GM21381 (cell line): Measurements from ENCODE around the gene NXPH4.
A peak's percentile ranks its signal among the peaks of the same experiment; 100 is the strongest.

Experiments used
- ATAC-seq: cut with Tn5 transposase; IDR thresholded peaks from one replicate; pipeline ENCODE4 v1.9.1; 2021; ENCODE audit warnings: mild to moderate bottlenecking, moderate library complexity; ENCODE audit not compliant: unreplicated experiment

NXPH4 gene

DNA sequence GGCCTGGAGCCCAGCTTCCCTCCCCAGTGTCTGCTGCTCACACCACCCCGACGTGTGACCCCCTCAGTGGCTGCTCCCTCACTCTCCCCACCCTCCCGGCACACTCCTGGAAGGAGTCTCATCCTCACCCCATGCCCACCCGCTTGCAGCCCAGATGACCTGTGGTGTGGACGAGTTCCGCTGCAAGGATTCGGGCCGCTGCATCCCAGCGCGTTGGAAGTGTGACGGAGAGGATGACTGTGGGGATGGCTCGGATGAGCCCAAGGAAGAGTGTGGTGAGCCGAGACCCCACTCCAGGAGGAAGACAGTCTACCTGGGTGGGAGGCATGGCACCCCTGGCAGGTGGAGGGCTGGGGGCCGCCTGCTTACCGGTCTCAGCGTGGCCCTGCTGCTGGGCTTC is 15.0 kb upstream of the NXPH4 start:
- no peak for ATAC-seq

DNA sequence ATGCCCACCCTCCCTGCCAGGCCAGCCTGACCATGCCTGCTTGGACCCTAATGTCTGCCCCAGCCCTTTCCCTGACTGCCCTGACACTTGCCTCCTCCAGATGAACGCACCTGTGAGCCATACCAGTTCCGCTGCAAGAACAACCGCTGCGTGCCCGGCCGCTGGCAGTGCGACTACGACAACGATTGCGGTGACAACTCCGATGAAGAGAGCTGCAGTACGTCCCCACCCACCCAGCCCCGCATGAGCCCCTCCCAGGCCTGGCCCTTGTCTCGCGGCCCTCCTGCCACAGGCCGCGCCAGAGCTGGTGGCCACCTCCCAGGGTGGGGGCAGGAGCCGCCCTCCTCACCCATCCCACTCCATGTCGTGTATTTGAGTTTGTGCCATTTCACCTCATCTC is 14.3 kb upstream of the NXPH4 start:
- ATAC-seq: no peak

DNA sequence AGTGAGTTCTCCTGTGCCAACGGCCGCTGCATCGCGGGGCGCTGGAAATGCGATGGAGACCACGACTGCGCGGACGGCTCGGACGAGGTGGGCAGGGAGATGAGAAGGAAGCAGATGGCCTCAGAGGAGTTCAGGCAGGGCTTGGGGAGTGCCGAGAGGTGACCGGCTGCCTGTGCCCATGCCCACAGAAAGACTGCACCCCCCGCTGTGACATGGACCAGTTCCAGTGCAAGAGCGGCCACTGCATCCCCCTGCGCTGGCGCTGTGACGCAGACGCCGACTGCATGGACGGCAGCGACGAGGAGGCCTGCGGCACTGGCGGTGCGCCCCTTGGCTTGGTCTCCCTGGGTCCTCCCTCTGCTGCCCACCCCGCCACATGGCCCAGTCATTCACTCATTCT is 13.4 kb upstream of the NXPH4 start:
- ATAC-seq: no peak

DNA sequence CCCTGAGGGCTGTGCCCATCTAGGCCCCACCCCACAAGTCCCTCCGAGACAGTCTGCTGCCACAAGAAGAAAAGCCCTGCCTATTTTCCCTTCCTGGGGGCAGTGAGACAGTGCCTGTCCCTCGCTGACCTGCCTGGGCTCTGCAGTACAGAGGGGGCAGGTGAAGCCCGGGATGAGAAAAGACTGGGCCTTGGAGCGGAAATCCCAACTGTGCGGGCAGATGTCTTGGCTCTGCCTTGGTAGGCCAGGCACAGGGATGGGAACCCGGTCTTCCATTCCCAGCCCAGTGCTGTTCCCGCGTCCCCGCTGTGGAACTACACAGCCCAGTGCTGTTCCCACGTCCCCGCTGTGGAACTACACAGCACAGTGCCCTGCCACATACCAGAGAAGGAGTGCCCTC is 12.8 kb upstream of the NXPH4 start:
- ATAC-seq: no peak

DNA sequence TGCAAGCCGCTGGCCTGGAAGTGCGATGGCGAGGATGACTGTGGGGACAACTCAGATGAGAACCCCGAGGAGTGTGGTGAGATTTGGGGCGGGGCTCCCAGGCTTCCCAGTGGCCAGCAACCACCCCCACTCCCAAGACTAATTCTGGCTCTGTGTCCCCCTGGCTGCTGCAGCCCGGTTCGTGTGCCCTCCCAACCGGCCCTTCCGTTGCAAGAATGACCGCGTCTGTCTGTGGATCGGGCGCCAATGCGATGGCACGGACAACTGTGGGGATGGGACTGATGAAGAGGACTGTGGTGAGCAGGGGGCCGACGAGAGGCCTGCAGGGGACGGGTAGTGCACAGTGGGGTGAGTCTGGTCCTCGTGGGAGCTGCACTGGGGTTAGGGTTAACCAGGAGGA is 12.1 kb upstream of the NXPH4 start:
- no peak for ATAC-seq

DNA sequence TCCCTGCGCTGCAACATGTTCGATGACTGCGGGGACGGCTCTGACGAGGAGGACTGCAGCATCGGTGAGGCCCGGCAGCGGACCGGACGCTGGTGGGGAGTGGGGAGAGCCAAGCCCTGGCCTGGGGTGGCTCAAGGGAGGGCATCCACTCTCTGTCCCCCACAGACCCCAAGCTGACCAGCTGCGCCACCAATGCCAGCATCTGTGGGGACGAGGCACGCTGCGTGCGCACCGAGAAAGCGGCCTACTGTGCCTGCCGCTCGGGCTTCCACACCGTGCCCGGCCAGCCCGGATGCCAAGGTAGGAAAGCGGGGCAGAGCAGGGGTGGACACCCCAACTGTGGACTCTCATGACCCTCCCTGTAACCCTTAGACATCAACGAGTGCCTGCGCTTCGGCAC is 11.4 kb upstream of the NXPH4 start:
- ATAC-seq: no peak

DNA sequence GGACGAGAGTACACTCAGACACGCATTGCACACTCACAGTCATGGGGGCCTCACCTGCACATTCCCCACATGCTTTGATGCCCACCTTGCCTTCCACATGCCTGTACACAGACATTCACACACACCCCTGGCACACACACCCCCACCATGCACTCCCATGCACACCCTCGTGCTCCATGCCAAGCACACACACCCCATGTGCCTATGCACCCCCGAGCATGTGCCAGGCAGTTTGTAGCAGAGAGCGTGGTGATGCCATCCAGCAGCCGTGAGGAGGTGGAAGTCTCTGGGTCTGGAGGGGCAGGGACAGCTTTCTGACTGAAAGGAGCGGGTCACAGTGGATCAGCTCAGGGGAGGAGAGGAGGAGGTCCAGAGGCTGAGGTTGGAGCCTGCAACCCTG is 10.7 kb upstream of the NXPH4 start:
- ATAC-seq: no peak

DNA sequence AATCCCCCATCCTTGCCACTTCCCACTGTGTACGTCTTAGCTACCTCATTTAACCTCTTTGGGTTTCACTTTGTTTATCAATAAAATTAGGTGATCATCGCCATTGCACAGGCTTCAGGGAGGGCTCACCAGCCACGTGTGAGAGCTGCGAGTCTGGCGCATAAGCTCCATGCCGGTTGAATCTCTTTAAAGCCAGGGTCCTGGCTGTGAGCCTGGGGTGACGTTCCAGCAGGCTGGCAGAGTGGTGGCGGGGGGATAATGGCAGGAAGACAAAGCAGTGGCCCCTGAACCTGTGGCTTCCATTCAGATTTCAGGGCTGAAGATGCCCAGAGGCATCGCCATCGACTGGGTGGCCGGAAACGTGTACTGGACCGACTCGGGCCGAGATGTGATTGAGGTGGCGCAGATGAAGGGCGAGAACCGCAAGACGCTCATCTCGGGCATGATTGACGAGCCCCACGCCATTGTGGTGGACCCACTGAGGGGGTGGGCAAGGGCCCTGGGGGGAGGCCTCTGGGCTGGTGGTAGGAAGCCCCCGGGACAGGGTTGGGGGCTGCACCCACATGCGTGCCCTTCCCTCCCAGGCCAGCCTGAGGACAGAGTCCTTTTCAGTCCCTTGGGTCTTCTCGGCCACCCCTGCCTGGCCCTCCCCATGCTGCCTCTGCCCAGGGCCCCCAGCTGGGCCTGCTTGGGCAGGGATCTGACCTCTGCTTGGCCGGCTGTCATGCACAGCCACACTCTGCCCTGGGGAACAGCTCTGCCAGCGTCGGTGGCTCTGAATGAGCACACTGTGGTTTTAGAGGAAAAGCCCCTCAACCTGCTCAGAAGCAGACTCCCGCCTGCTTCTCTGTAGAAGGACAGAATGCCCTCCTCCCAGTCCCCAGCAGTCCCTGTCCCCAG is 8.6 kb upstream of the NXPH4 start:
- ATAC-seq: no peak

DNA sequence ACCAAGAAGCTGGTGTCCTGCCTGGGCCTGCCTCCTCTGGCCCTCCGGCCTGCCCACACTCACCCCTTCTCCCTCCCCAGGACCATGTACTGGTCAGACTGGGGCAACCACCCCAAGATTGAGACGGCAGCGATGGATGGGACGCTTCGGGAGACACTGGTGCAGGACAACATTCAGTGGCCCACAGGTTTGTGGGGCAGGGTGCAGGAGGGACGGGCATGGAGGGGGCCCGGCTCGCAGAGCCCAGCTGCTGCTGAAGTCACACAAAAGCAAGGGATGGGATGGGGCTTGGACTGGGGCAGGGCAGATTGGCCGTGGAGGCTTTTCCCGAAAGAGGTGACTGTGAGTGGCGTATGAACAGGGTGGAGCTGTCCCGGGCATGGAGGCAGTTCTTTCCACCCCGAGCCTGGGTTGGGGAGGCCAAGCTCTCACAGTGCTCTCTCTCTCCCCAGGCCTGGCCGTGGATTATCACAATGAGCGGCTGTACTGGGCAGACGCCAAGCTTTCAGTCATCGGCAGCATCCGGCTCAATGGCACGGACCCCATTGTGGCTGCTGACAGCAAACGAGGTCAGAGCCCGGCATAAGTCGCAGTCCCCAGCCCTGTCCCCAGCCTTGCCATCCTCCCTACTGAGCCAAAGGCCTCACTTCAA is 7.8 kb upstream of the NXPH4 start:
- no peak for ATAC-seq

DNA sequence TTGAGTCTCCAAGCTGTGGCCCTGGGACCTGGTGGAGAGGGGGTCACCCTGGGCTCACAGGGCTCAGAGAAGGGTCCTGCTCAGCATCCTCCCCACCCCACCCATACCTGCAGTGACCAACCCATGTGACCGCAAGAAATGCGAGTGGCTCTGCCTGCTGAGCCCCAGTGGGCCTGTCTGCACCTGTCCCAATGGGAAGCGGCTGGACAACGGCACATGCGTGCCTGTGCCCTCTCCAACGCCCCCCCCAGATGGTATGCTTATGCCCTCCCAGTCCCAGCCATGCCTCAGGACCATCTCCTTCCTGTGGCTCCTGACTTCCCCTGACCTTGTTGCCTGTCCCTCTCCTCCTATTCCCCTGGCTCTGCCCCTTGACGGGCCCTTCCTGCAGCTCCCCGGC is 6.7 kb upstream of the NXPH4 start:
- no peak for ATAC-seq

DNA sequence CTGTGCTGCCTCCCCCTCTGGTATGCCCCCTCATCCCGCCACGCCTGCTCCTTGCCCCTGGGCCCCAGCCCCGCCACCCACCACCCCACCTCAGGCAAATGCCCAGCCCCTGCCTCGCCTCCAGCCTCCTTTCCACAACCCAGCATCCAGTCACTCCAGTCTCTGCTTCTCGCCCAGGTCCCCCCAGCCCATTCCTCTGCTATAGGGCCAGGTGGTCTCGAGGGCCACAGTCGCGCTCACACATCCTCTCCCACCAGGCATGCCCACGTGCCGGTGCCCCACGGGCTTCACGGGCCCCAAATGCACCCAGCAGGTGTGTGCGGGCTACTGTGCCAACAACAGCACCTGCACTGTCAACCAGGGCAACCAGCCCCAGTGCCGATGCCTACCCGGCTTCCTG is 6.1 kb upstream of the NXPH4 start:
- ATAC-seq: no peak

DNA sequence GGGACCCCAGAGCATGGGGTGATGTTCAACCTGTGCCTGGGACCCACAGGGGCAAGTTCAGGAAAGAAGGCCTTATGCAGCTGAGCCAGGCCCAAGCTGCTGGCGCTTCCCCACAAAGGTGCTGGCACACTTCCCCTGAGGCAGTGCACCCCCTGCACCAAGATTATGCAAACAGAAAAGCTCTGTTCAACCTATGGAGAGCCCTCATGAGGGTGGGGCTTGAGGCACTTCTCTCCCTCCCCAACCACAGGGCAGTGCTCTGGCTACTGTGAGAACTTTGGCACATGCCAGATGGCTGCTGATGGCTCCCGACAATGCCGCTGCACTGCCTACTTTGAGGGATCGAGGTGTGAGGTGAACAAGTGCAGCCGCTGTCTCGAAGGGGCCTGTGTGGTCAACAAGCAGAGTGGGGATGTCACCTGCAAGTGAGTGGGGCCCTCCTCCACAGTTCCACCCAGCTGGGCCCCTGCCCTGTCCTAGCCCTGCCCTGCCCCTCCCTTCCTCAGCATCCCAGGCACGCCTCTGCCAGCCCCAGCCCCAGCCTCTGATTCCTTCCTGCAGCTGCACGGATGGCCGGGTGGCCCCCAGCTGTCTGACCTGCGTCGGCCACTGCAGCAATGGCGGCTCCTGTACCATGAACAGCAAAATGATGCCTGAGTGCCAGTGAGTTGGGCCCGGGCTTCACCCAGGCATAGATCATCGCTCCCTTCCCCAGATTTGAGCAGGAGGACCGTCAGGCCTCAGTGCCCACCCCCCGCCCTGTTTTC is 5.5 kb upstream of the NXPH4 start:
- ATAC-seq: no peak

DNA sequence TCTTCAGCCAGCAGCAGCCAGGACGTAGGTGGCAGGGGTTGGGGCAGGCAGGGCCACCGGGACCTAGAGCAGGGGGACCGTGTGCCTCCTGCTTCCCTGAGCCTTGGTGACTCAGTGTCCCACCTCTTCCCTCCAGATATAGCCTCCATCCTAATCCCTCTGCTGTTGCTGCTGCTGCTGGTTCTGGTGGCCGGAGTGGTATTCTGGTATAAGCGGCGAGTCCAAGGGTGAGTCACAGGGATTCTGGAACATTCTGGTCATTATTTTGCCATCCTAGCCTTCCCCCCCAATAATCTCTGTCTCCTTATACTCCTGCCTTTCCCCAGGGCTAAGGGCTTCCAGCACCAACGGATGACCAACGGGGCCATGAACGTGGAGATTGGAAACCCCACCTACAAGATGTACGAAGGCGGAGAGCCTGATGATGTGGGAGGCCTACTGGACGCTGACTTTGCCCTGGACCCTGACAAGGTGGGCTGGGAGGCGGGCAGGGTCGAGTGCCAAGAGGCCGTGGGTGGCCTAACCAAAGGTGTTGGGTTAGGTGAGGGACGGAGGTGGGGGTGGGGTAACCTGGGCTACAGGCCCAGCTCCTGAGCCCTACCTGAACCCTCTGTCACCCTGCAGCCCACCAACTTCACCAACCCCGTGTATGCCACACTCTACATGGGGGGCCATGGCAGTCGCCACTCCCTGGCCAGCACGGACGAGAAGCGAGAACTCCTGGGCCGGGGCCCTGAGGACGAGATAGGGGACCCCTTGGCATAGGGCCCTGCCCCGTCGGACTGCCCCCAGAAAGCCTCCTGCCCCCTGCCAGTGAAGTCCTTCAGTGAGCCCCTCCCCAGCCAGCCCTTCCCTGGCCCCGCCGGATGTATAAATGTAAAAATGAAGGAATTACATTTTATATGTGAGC is 4.5 kb upstream of the NXPH4 start:
- ATAC-seq: no peak

DNA sequence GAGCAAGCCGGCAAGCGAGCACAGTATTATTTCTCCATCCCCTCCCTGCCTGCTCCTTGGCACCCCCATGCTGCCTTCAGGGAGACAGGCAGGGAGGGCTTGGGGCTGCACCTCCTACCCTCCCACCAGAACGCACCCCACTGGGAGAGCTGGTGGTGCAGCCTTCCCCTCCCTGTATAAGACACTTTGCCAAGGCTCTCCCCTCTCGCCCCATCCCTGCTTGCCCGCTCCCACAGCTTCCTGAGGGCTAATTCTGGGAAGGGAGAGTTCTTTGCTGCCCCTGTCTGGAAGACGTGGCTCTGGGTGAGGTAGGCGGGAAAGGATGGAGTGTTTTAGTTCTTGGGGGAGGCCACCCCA is 3.9 kb upstream of the NXPH4 start:
- no peak for ATAC-seq

DNA sequence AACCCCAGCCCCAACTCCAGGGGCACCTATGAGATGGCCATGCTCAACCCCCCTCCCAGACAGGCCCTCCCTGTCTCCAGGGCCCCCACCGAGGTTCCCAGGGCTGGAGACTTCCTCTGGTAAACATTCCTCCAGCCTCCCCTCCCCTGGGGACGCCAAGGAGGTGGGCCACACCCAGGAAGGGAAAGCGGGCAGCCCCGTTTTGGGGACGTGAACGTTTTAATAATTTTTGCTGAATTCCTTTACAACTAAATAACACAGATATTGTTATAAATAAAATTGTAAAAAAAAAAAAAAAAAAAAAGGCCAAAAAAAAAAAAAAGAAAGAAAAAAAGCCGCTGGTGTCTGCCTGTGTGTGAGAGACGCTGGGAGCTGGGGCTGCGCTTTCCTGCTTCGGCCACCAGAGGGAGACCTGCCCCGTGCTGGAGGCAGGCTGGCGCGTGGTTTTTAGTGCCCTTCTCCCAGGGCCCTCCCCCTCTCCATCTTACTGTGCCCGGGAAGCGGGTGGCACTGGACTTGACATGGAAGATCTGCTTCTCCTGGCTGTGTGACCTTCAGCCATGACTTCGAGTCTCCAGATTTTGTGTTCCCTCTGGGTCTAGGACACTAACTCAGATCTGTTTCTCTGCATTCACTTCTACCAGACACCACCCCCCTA is 3.4 kb upstream of the NXPH4 start:
- ATAC-seq: no peak

DNA sequence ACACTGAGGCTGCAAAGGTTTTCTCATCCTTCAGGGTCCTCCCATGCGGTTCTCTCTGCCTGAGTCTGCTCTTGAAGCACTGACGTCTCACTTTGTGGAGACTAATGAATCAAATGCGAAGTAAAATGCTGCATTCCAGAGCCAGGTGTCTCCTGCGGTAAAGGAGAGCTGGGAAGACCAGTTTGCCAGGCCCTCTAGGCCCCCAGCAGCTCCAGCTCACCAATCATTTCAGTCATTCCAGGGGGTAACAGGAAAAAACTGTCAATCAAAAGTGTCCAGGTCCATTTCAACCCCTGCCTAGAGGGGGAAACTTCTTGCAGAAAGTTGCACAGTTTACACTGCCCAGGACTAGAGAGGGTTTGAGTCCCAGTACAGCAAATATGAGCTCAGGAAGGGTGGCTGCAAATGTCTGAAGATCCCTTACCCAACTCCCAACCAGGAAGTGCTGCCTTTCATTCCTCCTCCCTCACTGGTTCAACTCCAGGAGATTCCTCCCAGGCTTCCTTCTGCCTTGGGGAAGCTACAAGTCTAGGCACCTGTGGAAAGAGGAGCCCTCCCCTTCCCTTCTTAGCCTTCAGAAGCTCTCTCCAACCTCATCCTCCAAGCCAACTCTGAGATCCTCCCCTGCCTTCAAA is 2.7 kb upstream of the NXPH4 start:
- ATAC-seq: no peak

DNA sequence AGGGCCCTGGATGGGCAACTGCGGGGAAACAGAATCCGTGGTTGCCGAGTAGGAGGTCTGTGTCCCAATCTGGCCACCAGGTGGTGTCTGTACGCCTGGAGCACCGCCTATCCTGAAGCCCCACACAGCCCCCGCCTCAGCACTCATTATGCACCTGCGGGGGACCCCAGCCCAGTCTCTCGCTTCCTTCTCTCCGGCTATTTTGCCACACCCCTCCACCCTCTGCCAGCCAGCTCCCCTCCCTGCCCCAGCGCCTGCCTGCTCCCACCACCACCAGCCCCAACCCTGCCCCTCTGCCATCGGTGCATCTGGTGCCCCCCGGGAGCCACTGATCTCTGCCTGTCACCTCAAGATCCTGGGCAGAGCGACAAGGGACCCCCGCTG is 2.2 kb upstream of the NXPH4 start:
- ATAC-seq: no peak

DNA sequence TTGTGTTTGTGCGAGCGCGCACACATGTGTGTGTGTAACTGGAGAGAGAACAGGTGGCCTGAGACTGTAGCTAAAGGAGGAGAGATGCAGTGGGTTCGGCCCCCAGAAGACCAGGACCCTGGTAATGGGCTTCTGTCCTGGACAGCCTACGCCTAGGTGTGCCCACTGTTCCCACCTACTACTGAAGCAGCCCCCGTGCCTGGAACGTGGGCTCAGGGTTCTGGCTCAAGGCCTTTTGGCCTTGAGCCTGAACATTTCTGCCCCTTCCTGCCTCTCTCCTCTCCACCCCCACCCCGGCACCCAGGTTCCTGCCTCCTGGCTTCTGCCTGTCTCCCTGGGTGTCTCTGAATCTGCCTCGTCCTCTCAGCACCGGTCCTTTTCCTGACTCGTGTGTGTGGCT is 1.5 kb upstream of the NXPH4 start:
- ATAC-seq: no peak

DNA sequence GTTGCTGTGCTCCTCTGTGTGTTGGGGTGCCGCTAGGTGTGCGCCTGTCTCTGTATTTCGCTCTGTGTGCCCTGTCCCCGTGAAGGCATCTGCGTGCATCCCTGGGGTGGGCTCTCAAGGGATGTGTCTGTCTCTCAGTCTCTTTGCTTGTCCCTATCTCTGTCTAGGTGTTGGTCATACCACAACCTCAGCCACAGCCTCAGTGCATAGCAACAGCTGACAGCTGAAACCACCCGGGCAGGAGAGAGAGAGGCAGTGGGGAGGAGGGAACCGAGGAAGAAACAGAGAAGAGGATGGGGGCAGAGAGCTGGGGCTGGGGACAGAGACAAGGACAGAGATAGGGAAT is 953 bp upstream of the NXPH4 start:
- peak; percentile 49 for ATAC-seq
